Measurements from ENCODE around the gene CDKL5.

DNA sequence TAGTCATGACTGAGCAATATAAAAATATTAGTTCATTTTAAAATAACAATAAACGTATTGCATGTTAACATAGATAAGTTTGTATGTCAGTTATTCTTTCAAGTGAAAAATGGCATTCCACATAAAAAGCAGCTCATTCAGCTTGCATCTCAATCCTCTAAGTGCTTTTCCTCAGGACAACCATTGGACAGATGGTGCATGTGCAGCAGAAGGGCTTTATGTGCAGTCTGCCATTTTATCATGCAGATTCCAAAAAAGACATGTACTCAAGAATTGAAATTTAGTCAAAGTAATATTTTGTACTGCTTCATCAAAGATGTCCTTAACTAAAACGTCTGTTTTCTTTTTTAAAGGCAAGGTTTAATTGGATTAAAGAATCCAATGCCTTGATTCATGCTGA, 153.1 kb downstream of the CDKL5 start:
- TF ChIP-seq, protein P1, sequence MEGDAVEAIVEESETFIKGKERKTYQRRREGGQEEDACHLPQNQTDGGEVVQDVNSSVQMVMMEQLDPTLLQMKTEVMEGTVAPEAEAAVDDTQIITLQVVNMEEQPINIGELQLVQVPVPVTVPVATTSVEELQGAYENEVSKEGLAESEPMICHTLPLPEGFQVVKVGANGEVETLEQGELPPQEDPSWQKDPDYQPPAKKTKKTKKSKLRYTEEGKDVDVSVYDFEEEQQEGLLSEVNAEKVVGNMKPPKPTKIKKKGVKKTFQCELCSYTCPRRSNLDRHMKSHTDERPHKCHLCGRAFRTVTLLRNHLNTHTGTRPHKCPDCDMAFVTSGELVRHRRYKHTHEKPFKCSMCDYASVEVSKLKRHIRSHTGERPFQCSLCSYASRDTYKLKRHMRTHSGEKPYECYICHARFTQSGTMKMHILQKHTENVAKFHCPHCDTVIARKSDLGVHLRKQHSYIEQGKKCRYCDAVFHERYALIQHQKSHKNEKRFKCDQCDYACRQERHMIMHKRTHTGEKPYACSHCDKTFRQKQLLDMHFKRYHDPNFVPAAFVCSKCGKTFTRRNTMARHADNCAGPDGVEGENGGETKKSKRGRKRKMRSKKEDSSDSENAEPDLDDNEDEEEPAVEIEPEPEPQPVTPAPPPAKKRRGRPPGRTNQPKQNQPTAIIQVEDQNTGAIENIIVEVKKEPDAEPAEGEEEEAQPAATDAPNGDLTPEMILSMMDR (IDR thresholded peaks at IDR 0.05; ENCODE audit: low read depth, low read length): no peak
- no peak for TF ChIP-seq EZH2phosphoT487 (IDR thresholded peaks at IDR 0.05; ENCODE audit: low read depth)

Measured in OCI-LY3 (cell line).